Brain microvascular endothelial cell (primary cell): ENCODE data around the gene TSSK6.

Experiments
- DNase-seq: peaks from one replicate; pipeline ENCODE4 v3.0.0-alpha.2; 2020
- H3K27ac ChIP-seq: fragments of 250-450 bp; sonication (Bioruptor Pico); 2 replicates; pipeline ENCODE4 v1.5.1; 2020; ENCODE audit warnings: mild to moderate bottlenecking, moderate library complexity
- H3K27me3 ChIP-seq: fragments of 250-450 bp; sonication (Bioruptor Pico); replicated peaks from 2 replicates; pipeline ENCODE4 v1.5.1; 2020; ENCODE audit warnings: mild to moderate bottlenecking
- H3K36me3 ChIP-seq: fragments of 250-450 bp; sonication (Bioruptor Pico); replicated peaks from 2 replicates; pipeline ENCODE4 v1.5.1; 2020; ENCODE audit warnings: mild to moderate bottlenecking
- H3K4me3 ChIP-seq: 2 replicates; pipeline ENCODE4 v1.5.1; 2011; ENCODE audit warnings: low read depth, mild to moderate bottlenecking, control low read depth, low read length, moderate library complexity
- in situ Hi-C: cut with HindIII; loops from 2 replicates; pipeline ENCODE4 v1.10.0; 2017; ENCODE audit warnings: low sequenced_read_pairs, low pct_ligation_motif_present
- TF ChIP-seq, protein P1 (sequence below): IDR thresholded peaks from 2 replicates; pipeline ENCODE4 v1.5.1; 2011; ENCODE audit warnings: low read depth, mild to moderate bottlenecking, moderate library complexity, low read length, control low read depth, inconsistent platforms; ENCODE audit errors: missing control alignments

The TSSK6 gene

DNA sequence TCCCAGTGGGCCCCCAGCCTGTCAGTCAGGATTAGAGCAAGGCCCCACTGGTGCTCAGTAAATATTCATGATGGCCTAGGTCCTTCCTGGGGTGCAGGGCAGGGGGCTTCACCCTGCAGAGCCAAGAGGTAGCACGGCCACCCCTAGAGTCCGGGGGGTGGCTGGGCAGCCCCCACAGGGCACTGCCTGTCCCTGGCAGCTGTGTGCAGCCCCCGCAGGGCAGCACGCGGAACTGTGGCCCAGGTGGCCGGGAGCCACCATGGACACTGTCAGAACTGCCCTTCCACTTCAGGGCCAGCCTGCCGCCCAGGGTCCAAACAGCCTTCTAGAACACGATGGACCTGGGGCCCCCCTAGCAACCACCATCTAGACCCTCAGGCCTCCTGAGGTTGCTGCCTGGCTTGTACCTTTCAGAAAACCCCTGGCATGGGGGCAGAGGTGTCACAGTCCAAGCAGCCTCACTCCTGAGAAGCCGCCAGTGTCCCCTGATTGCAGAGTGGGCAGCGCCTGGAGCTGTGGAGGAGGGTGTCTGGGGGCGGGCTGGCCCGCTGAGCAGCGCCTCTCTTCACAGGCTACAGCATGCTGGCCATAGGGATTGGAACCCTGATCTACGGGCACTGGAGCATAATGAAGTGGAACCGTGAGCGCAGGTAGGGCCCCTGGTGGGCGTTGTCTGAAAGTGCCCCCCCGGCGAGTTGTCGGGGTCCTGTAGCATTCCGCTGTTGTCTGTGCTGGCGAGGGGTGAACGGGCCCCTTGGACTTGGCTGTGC is 10.4 kb upstream of the TSSK6 start:
- H3K36me3 ChIP-seq, result peaks cover 14% of the 10 kb centered on the region
- no peak overlapping the region for H3K4me3 ChIP-seq
- no peak for DNase-seq
- no peaks in the 10 kb centered on the region for H3K27me3 ChIP-seq
- TF ChIP-seq, protein P1, sequence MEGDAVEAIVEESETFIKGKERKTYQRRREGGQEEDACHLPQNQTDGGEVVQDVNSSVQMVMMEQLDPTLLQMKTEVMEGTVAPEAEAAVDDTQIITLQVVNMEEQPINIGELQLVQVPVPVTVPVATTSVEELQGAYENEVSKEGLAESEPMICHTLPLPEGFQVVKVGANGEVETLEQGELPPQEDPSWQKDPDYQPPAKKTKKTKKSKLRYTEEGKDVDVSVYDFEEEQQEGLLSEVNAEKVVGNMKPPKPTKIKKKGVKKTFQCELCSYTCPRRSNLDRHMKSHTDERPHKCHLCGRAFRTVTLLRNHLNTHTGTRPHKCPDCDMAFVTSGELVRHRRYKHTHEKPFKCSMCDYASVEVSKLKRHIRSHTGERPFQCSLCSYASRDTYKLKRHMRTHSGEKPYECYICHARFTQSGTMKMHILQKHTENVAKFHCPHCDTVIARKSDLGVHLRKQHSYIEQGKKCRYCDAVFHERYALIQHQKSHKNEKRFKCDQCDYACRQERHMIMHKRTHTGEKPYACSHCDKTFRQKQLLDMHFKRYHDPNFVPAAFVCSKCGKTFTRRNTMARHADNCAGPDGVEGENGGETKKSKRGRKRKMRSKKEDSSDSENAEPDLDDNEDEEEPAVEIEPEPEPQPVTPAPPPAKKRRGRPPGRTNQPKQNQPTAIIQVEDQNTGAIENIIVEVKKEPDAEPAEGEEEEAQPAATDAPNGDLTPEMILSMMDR, result peak; percentile 13
- in situ Hi-C loops, result no loop called here
- no peak overlapping the region for H3K27ac ChIP-seq

DNA sequence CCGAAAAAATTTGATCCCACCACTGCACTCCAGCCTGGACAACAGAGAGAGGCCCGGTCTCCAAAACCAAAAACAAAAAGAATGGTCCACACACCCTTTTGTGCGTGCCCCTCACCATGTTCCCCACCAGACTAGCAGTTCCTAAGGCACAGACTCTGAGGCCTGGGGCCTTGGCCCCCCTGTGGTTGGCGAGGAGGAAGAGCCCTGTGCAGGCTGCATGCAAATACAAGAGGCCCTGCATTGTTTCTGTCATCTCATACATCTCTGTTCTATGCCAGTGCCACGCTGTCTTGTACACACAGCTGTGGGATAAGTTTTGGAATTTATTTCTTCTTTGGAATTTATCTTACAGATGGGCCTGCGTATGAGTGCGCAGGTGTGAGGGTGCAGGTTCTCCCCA is 8.7 kb upstream of the TSSK6 start:
- TF ChIP-seq, protein P1, result no peak
- Histone ChIP-seq H3K4me3 (no peak overlapping the region), H3K27me3 (no peaks in the 10 kb centered on the region), H3K27ac (no peak overlapping the region), H3K36me3 (peaks cover 16% of the 10 kb centered on the region)
- DNase-seq, result no peak
- in situ Hi-C loops, result no loop called here

DNA sequence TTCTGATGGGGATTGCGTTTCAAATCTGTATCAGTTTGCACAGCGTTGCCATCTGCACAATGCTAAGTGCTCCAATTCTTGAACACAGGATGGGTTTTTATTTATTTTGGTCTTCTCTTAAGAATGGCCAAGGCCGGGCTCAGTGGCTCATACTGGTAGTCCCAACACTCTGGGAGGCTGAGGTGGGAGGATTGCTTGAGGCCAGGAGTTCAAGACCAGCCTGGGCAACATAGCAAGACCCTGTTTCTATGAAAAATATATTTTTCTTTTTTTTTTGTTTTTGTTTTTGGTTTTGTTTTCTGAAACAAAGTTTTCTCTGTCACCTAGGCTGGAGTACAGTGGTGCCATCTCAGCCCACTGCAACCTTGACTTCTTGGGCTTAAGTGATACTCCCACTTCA is 7.8 kb upstream of the TSSK6 start:
- Histone ChIP-seq H3K4me3 (no peak overlapping the region), H3K27ac (no peak overlapping the region), H3K36me3 (peaks cover 14% of the 10 kb centered on the region), H3K27me3 (no peaks in the 10 kb centered on the region)
- no peak for DNase-seq
- TF ChIP-seq, protein P1, result no peak
- in situ Hi-C loops, result no loop called here

DNA sequence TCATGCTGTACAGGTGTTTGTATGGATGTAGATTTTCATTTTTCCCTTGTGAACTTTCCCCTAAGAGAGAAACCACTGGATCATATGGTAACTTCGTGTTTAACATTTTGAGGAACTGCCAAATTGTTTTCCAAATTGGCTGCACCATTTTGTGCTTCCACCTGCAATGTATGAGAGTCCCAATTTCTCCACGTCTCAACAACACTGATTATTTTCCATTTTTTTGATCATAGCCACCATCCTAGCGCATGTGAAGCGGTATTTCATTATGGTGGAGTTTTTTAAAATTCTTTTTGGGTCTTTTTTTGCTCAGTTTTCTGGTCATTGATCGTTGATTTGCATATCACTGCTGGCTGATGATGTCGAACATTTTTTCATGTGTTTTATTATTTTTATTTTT is 5.6 kb upstream of the TSSK6 start:
- DNase-seq, result no peak
- TF ChIP-seq, protein P1, result no peak
- no peak overlapping the region for H3K4me3 ChIP-seq
- H3K36me3 ChIP-seq, result peaks cover 3% of the 10 kb centered on the region
- H3K27ac ChIP-seq, result no peak overlapping the region
- no peaks in the 10 kb centered on the region for H3K27me3 ChIP-seq
- in situ Hi-C loops, result no loop called here

DNA sequence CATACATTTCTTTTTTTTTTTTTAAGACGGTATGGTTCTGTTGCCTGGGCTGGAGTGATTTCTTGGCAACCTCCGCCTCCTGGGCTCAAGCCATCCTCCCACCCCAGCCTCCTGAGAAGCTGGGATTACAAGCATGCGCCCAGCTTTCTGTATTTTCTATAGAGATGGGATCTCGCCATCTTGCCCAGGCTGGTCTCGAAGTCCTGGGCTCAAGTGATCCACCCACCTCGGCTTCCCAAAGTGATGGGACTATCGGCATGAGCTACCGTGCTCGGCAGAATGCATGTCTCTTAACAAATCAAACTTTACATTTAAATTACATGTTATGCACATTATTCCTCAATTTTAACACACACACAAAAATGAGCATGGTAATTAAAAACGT is 1.9 kb upstream of the TSSK6 start:
- TF ChIP-seq, protein P1, result no peak
- in situ Hi-C loops, result no loop called here
- Histone ChIP-seq H3K27ac (no peak overlapping the region), H3K36me3 (peaks cover 3% of the 10 kb centered on the region), H3K4me3 (no peak overlapping the region), H3K27me3 (no peaks in the 10 kb centered on the region)
- DNase-seq, result no peak
